MM.1S (cell line): ENCODE results near the gene ARID2.

Experiments used
- DNase-seq: peaks from one replicate; pipeline ENCODE4 v3.0.0-alpha.2; 2015
- H2AFZ ChIP-seq: fragments of 300-600 bp; sonication (generic); 2 replicates; pipeline ENCODE4 v1.6.0; 2016; ENCODE audit warnings: antibody characterized with exemption, low read length
- H3F3A ChIP-seq: fragments of 300-600 bp; sonication (generic); 2 replicates; pipeline ENCODE4 v1.6.1; 2016; ENCODE audit warnings: mild to moderate bottlenecking, antibody characterized with exemption, low read length, moderate library complexity, mixed read lengths; ENCODE audit not compliant: insufficient read depth
- H3K27ac ChIP-seq: fragments of 300-600 bp; sonication (generic); 2 replicates; pipeline ENCODE4 v1.5.1; 2016; ENCODE audit warnings: mild to moderate bottlenecking, low read length
- H3K27me3 ChIP-seq: fragments of 300-600 bp; sonication (generic); replicated peaks from 2 replicates; pipeline ENCODE4 v1.6.0; 2016; ENCODE audit warnings: low read length; ENCODE audit not compliant: insufficient read depth
- H3K36me3 ChIP-seq: fragments of 300-600 bp; sonication (generic); replicated peaks from 2 replicates; pipeline ENCODE4 v1.6.1; 2016; ENCODE audit warnings: mild to moderate bottlenecking, low read length, mixed read lengths; ENCODE audit not compliant: insufficient read depth
- H3K4me1 ChIP-seq: fragments of 300-600 bp; sonication (generic); 2 replicates; pipeline ENCODE4 v1.6.1; 2016; ENCODE audit warnings: low read length, mixed read lengths
- H3K4me2 ChIP-seq: fragments of 300-600 bp; sonication (generic); 2 replicates; pipeline ENCODE4 v1.6.0; 2016; ENCODE audit warnings: low read depth, low read length
- H3K4me3 ChIP-seq: fragments of 300-600 bp; sonication (generic); 2 replicates; pipeline ENCODE4 v1.5.1; 2016; ENCODE audit warnings: low read length, mixed read lengths
- H3K79me2 ChIP-seq: fragments of 300-600 bp; sonication (generic); 2 replicates; pipeline ENCODE4 v1.6.1; 2016; ENCODE audit warnings: mixed run types, low read length, mixed read lengths
- H3K9ac ChIP-seq: fragments of 300-600 bp; sonication (generic); 2 replicates; pipeline ENCODE4 v1.6.1; 2016; ENCODE audit warnings: low read length, mixed read lengths
- H3K9me2 ChIP-seq: fragments of 300-600 bp; sonication (generic); replicated peaks from 2 replicates; pipeline ENCODE4 v1.6.1; 2016; ENCODE audit warnings: mild to moderate bottlenecking, low read length, mixed read lengths; ENCODE audit not compliant: insufficient read depth
- H3K9me3 ChIP-seq: fragments of 300-600 bp; sonication (generic); replicated peaks from 2 replicates; pipeline ENCODE4 v1.6.1; 2016; ENCODE audit warnings: mild to moderate bottlenecking, low read length, mixed read lengths; ENCODE audit not compliant: insufficient read depth
- H4K20me1 ChIP-seq: fragments of 300-600 bp; sonication (generic); 2 replicates; pipeline ENCODE4 v1.6.1; 2016; ENCODE audit warnings: mild to moderate bottlenecking, low read length, moderate library complexity, mixed read lengths; ENCODE audit not compliant: insufficient read depth
- EZH2 ChIP-seq: fragments of 300-600 bp; sonication (generic); optimal IDR thresholded peaks from 2 replicates; pipeline ENCODE3; 2017; ENCODE audit warnings: low read depth, mild to moderate bottlenecking, antibody characterized with exemption, low read length, mixed read lengths
- EZH2phosphoT487 ChIP-seq: fragments of 300-600 bp; sonication (generic); IDR thresholded peaks from 2 replicates; pipeline ENCODE4 v1.6.1; 2018; ENCODE audit warnings: antibody characterized with exemption, low read length
- TF ChIP-seq, protein P1 (sequence below): fragments of 300-600 bp; sonication (generic); IDR thresholded peaks from 2 replicates; pipeline ENCODE4 v1.5.1; 2016; ENCODE audit warnings: antibody characterized with exemption, low read length, mixed read lengths

Gene ARID2

DNA sequence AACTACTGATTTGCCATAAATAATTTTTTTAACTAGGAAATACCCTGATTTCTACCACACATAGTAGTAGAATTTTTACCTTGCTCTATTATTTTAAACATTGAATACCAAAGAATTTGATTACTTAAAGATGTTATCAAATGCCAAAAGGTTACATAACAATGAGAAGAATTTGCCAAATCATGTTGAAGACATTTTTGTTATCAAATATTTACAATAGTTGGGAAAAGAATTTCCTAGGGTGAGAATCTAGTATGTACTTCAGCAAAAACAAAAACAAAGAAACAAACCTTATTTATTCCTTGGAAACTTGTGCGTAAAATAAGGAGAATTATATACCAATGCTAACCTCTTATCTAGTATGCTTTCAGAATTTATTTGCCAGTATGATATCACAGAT is 153.7 kb downstream of the ARID2 start:
- H3K36me3 ChIP-seq: no peaks in the 10 kb centered on the region; the same call in 1 of the 2 replicates
- H3K9me2 ChIP-seq: no peaks in the 10 kb centered on the region
- H3K9me3 ChIP-seq: no peaks in the 10 kb centered on the region
- peaks cover 9% of the 10 kb centered on the region; the same call in 1 of the 2 replicates for H3K4me1 ChIP-seq
- H3K4me2 ChIP-seq: no peak overlapping the region
- H4K20me1 ChIP-seq: no peaks in the 10 kb centered on the region
- peaks cover 6% of the 10 kb centered on the region; the same call in 1 of the 2 replicates for H3F3A ChIP-seq
- no peak for DNase-seq
- H3K9ac ChIP-seq: no peak overlapping the region
- H2AFZ ChIP-seq: no peak overlapping the region
- peaks cover 29% of the 10 kb centered on the region for H3K79me2 ChIP-seq
- no peak overlapping the region for H3K27ac ChIP-seq
- no peaks in the 10 kb centered on the region for H3K27me3 ChIP-seq
- no peak overlapping the region for H3K4me3 ChIP-seq
- TF ChIP-seq, protein P1, sequence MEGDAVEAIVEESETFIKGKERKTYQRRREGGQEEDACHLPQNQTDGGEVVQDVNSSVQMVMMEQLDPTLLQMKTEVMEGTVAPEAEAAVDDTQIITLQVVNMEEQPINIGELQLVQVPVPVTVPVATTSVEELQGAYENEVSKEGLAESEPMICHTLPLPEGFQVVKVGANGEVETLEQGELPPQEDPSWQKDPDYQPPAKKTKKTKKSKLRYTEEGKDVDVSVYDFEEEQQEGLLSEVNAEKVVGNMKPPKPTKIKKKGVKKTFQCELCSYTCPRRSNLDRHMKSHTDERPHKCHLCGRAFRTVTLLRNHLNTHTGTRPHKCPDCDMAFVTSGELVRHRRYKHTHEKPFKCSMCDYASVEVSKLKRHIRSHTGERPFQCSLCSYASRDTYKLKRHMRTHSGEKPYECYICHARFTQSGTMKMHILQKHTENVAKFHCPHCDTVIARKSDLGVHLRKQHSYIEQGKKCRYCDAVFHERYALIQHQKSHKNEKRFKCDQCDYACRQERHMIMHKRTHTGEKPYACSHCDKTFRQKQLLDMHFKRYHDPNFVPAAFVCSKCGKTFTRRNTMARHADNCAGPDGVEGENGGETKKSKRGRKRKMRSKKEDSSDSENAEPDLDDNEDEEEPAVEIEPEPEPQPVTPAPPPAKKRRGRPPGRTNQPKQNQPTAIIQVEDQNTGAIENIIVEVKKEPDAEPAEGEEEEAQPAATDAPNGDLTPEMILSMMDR: no peak
- TF ChIP-seq EZH2phosphoT487: no peak
- TF ChIP-seq EZH2: no peak

DNA sequence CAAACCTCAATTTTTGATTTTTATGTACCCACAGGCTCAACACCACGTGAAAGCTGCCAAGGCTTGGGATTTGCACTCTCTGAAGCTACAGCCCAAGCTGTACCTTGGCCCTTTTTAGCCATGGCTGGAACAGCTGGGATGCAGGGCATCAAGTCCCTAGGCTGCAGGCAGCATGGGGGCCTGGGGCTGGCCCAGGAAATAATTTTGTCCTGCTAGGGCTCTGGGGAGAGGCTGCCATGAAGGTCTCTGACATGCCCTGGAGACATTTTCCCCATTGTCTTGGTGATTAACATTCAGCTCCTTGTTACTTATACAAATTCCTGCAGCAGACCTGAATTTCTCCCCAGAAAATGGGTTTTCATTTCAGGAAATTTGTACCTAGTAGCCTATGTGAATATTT is 157.2 kb downstream of the ARID2 start:
- H3K79me2 ChIP-seq: 0 out of 2 replicates have a peak, but pooled peaks cover 2% of the 10 kb centered on the region
- H3K9ac ChIP-seq: no peak overlapping the region
- H3K4me2 ChIP-seq: no peak overlapping the region
- H3K36me3 ChIP-seq: no peaks in the 10 kb centered on the region; the same call in 1 of the 2 replicates
- H4K20me1 ChIP-seq: no peaks in the 10 kb centered on the region
- no peaks in the 10 kb centered on the region for H3K4me1 ChIP-seq
- DNase-seq: no peak
- no peaks in the 10 kb centered on the region for H3K9me3 ChIP-seq
- TF ChIP-seq, protein P1: no peak
- no peak for TF ChIP-seq EZH2
- no peak for TF ChIP-seq EZH2phosphoT487
- H3K27me3 ChIP-seq: no peaks in the 10 kb centered on the region
- H3K4me3 ChIP-seq: no peak overlapping the region
- no peaks in the 10 kb centered on the region for H3F3A ChIP-seq
- no peaks in the 10 kb centered on the region for H3K9me2 ChIP-seq
- H2AFZ ChIP-seq: no peak overlapping the region
- no peak overlapping the region for H3K27ac ChIP-seq

DNA sequence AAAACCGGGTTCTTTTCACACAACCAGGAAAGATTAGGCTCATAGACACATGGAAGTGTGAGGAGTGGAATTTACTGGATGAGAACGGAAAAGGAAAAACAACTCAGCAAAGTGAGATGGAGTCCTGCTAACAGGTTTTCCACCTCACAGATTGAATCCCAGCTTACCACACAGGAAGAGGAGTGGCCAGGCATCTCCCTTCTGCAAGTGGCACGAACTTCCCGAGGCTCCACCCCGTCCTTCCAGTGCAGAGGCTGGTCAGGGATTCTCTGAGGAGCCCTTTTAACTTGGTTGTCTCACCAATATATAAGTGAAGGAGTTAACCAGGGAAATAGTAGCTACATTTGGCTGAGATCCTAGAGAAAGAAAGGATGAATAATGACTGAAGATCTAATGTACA is 158.0 kb downstream of the ARID2 start:
- Histone ChIP-seq H3K27me3 (no peaks in the 10 kb centered on the region), H3K4me3 (no peak overlapping the region), H3F3A (no peaks in the 10 kb centered on the region), H3K9ac (no peak overlapping the region), H3K27ac (no peak overlapping the region), H3K9me2 (no peaks in the 10 kb centered on the region), H3K4me2 (no peak overlapping the region), H3K9me3 (no peaks in the 10 kb centered on the region), H2AFZ (no peak overlapping the region), H3K36me3 (peaks cover 5% of the 10 kb centered on the region; the same call in 1 of the 2 replicates), H4K20me1 (no peaks in the 10 kb centered on the region), H3K4me1 (no peaks in the 10 kb centered on the region), H3K79me2 (no peaks in the 10 kb centered on the region)
- no peak for DNase-seq
- TF ChIP-seq EZH2phosphoT487: no peak
- TF ChIP-seq, protein P1: no peak
- TF ChIP-seq EZH2: no peak
